T-helper 22 cell (primary cell): ENCODE data around the gene MICAL3.

ENCODE experiments used
- DNase-seq: peaks from one replicate; pipeline ENCODE4 v3.0.0-alpha.2; 2020; ENCODE audit warnings: low read depth

MICAL3 gene

GRCh38 chr22:17792299-17792698 is 232.1 kb downstream of the MICAL3 start:
- DNase-seq: no peak

DNA sequence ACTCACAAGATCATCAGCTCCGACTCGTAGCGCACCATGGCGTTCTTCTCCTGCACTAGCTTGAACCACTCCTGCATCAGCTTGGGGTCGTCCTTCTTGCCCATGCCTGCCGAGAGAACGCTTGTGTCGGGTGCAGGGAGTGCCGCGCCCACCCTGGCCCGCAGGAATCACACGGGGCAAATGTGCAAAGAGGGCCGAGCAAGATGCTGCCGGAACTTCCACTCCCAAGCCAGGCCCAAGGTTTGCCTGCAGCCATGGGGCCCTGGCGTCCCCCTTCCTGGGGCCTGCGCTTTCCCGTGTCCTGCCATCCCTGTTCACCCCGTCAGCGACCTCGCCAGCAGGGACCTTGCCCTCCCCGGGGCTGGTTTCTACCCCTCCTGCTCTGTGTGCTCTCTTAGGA is 233.2 kb downstream of the MICAL3 start:
- no peak for DNase-seq

DNA sequence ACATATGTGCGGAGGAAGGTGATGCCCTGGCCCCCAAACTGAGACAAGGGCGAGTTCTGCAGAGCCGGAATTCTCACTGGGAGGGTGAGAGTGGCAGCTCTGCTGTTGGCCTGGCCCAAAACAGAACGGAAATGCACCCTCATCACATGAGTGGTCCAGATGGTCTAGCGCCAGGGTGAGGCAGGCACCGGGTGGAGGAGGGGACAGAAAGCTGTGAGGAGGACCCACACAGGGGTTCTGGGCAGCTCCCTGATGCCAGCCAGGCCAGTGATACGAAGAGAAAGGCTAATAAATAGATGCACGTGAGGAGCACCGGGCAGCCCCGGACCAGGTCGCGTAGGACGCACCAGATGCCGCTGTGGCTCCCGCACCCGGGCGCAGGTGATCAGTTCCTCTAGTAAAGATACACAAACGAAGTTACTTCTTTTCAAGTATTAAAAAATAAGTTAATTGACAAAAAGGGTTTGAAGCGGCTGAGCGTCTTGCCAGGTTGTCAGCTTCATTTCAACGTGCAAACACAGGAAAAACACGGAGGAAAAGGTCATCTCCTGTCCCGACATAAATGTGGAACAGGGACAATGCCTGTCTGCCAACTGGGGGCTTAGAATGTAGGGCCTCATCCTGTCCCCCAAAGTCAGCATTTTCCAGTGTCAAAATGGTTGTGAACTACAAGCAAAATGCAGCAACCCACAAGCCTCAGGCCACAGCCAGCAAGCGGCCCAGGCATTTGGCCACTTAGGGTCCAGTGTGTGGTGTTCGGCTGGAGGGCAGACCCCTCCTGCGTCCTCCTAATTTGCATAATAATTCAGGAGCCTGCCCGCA is 234.8 kb downstream of the MICAL3 start:
- no peak for DNase-seq

- no peak for DNase-seq
Measured at GRCh38 chr22:17788528-17789378, 235.6 kb downstream of the MICAL3 start.

DNA sequence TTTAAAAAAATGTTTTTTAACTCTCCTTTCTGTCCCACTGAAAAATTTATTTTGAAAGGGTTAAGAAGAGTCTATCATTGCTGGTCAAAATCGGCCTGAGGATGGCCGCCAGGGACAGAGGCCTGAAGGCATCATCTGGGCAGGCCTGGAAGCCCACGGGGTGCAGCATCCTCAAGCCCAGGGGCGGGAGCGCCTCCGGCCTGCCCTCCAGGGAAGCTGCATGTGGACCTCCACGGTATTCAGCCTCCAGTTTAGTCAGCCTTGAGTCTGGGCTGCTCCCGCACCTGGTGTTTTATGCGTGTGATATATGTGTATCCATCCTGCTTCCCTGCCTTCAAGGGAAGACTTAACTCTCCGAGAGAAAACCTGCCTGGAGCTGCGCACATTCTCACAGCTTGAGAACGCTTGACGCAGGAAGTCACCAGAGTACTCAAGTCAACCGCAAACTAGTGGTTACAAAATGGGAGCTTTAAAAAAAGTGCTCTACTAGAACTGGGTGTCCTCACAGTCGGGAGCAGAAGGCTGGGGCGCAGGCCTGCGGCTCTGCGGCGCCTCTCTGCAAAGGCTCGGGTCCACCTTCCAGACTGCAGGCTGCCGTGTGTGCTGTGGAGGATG is 236.5 kb downstream of the MICAL3 start:
- DNase-seq: no peak

GRCh38 chr22:17787241-17787640 is 237.1 kb downstream of the MICAL3 start:
- no peak for DNase-seq

- no peak for DNase-seq
Measured at GRCh38 chr22:17786435-17787161, 237.8 kb downstream of the MICAL3 start.

DNA sequence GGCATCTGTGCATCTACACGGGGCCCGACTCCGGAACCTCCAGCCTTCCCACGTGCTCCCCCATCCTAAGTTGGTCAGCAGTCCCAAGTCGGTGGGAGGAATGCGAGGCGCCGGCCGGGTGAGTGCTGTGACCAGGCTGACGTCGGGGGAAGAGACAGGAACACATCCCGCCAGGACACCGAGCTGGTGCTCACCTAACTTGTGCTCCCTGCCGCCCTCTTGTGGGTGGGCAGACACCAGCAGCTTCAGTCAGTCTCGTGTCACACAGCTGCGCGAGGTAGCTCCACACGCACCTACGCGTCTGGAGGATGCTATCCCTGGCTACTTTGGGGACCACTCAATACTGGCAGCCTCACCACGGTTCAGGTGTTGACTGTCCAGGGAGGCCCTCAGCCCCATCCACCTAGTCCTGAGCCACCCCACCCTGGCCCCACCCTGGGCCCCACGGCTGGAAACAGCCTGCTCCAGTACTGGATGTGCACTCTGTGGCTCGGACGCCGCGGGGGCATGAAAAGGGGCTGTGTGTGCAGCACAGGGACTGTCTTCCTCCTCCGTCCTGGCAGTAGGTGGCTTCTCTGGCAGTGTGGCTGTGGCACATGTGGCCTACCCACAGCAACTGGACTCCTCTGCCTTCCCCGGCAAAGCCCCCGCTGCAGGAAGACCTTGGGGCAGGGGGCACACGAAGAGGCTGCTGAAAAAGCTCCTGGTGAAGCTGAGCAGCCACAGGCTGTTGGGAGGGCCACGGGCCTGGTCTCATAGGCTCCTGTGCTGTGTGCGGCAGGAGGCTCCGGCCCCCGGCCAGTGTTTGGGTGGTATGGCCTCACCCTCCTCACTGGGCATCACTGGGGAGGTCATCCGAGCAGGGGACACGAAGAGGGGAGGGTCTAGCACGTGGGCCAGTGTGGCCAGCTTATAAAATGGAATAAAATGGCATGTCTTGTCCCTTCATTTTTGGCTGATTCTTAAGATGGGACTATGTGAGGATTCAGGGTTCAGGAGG is 238.9 kb downstream of the MICAL3 start:
- DNase-seq: peak; percentile 36

GRCh38 chr22:17784776-17785175 is 239.6 kb downstream of the MICAL3 start:
- DNase-seq: no peak

DNA sequence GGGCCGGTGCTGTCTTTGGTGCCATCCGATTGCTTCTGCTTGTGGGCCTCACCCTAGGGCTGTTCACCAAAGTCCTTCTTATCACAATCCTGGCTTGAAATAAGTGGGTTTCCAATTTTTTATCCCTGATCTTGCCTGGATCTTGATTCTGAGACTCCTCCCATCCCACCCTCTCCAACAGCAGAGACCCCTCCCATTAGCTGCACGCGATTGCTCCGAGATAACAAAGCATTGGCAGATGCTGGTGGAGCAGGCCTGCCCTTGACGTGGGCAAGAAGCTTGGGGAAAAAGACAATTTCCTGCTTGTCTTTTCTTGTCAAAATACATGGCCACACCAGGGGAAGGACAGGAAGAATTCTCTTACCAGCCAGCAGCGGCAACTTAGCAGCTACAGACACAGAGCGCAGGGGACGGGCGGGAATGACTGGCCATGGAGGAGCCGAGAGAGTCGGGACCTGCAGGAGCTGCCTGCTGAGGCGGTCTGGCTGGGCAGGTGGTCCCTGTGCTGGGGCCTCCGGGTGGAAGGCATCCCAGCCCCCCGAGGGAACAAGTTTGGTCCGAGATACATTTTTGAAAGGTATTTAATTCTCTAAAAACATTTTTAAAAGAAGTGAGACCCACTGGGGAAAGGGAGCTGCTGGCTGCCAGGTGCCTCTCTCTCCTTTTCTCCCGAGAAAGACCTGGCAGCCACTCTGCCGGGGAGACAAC is 240.4 kb downstream of the MICAL3 start:
- no peak for DNase-seq

GRCh38 chr22:17783312-17783711 is 241.0 kb downstream of the MICAL3 start:
- no peak for DNase-seq

DNA sequence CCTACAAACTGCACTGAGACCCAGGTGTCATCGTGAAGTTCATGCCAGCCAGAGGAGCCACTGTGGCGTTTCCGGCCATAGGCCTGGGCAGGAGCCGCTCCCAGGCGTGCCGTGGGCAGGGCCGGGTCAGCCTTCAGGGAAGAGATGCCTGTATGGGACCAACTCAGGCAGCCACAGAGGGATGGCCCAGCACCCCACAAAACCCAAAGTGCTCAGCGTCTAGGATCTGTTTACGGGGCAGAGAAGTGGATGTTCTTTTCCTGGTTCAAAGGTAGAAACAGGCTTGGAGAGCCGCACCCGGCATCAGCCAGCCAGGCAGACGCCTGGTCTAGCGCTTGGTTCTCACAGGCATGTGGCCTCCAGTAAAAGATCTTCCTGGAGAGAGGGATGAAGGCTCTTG is 241.7 kb downstream of the MICAL3 start:
- no peak for DNase-seq

- no peak for DNase-seq
Measured at GRCh38 chr22:17782158-17782557, 242.2 kb downstream of the MICAL3 start.

DNA sequence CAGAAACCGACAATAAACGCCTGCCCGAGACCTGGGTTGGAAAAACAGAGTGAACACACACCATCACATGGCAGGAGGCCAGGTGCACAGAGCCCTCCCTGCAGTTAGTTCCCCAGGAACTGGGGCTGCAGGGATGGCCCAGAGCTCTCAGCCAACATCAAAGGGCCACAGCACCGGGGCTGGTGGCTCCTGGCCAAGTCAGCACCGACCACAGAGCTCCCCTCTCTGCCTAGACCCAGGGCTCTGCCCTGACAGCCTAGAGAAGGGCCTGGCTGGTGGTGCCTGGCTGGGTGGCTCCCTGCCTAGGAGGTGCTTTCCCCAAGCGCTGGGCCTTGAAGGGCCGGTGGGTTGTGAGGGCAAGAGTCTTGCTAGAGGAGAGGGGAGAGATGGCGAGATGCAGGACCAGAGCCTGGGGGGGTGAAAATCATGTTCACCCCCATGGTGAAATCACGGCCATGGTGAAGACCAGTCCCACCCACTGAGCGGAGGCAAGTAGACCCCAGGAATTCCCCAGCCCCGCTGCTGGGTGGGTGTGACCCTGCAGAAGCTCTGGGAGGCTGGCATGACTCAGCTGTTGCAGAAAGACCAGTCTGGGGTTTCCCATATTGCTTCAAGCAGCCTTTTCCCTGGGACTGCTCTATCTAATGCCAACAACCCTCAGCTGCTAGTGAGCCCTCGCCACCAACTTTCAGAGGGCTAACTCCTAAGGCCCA is 242.9 kb downstream of the MICAL3 start:
- DNase-seq: peak; percentile 50

DNA sequence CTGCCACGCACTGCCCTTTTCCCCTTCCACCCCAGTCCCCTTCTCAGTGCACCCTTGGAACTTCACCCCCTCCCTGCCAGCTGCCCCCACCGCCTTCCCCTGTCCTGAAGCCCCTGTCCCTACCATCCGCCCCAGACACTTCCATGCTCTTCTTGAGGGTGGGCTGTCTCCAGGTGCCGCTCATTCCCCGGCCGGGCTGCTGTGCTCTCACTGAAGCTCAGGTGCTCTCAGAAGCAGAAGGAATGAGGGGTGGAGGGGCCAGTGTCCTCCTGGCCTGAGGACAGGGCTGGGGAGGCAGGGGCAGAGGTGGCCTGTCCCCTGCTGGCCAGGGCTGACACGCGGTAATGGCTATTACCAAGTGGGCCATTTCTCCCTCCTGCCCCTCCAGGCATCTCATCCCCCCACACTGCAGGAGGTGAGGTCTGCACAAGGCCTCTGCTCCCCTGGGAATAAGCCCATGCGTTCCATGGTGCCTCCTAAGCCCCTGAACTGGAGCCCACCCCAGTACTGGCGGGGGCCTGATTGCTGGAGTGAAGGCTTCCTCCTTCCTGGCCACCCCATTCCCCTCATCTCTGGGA is 243.5 kb downstream of the MICAL3 start:
- no peak for DNase-seq

GRCh38 chr22:17780116-17780740 is 244.1 kb downstream of the MICAL3 start:
- no peak for DNase-seq

DNA sequence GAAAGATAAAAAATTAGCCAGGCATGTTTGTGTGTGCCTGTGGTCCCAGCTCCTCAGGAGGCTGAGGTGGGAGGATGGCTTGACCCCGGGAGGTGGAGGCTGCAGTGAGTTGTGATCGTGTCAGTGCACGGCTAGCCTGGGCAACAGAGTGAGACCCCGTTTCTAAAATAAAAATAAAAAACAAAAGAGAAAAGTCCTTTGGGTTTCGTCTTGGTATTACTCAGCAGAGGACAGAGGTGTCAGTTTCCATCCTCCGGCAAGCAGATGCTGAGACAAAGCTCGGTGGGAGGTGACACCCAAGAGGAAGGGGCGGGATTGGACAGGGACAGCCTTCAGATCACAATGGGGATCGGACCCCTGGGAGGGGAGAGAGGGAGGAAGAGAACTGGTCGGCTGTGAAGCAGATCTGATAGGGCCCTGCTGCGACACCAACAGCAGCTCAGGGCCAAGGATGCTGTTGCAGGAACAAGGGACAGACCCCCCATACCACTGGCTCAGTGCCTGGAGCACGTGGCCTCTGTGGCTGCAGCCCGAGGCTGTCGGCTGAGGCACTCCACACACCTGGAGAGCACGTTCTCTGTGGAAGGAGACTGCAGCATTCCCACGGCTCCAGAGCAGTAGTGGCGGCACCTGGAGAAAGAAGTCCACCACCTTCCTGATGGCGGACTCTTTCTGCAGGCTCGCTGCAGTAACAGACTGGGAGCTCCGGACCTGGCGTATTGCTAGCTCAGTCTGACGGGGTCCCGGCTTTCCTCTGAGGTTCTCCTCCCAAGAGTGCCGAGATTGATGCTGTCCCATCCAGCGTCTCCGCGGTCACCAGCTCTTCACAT is 244.9 kb downstream of the MICAL3 start:
- DNase-seq: no peak
